Dermis blood vessel endothelial cell (primary cell): ENCODE results near the gene DUS3L. TPM values are rescaled to one million over a fixed set of nuclear protein-coding genes. Genes with fewer than 3 reads are reported as not detected.
A peak's percentile ranks its signal among the peaks of the same experiment; 100 is the strongest.
"Not testable (repeated sequence)": the region's sequence is repeated elsewhere in the genome, so short reads cannot be mapped to it uniquely, and the experiment has no call there.

Source experiments
- DNase-seq: peaks from one replicate; pipeline ENCODE4 v3.0.0; 2010
- total RNA-seq: library from RNA; depleted of rRNA; stranded (reverse); fragments of >200 nt; gene quantifications from 2 replicates; pipeline ENCODE4 v1.2.3, GENCODE V29; 2014

The DUS3L gene
- total RNA-seq, 1 donor from 2014 or later, result 21.8 TPM

DNA sequence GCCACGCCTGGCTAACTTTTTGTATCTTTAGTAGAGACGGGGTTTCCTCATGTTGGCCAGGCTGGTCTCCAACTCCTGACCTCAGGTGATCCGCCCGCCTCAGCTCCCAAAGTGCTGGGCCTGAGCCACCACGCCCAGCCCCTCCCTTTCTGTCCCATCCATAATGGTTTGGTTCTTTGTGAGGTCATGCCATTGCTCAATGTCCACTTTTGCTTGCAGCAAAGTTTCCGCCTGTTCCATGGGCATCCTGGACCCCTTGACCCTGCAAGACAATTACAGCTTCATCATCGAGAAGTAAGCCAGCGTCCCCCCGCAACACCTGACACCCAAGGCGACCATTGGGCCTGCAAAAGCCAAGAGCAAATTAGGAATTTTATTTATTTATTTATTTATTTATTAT is 23.0 kb downstream of the DUS3L start:
- DNase-seq, result no peak

DNA sequence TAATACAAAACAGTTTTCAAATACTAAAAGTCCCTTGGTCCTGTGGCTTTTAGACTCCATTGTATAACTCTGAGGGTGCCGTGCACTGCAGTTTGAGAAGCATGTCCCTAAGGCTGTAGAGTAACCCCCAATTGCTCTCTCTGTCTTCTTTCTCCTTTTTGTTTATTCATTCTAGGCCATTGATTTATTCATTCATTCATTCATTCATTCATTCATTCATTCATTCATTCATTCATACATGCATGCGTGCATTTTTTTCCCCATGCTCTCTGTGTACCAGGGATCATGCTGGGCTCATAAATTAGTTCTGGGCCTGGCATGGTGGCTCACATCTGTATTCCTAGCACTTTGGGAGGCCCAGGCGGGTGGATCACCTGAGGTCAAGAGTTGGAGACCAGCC is 25.7 kb downstream of the DUS3L start:
- no peak for DNase-seq

DNA sequence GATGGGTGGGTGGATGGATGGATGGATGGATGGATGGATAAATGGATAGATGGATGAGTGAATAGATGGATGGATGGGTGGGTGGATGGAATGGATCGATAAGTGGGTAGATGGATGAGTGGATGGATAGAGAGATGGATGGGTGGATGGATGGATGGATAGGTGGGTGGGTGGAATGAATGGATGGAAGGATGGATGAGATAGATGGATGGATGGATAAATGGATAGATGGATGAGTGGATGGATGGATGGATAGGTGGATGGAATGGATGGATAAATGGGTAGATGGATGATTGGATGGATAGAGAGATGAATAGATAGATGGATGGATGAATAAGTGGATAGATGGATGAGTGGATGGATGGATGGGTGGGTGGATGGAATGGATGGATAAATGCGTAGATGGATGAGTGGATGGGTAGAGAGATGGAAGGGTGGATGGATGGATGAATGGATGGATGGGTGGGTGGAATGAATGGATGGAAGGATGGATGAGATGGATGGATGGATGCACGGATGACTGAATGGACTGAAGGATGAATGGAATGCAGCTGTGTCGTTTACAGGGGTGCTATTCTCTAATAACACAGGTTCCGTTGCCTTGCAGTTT is 28.2 kb downstream of the DUS3L start:
- DNase-seq, result no peak

DNA sequence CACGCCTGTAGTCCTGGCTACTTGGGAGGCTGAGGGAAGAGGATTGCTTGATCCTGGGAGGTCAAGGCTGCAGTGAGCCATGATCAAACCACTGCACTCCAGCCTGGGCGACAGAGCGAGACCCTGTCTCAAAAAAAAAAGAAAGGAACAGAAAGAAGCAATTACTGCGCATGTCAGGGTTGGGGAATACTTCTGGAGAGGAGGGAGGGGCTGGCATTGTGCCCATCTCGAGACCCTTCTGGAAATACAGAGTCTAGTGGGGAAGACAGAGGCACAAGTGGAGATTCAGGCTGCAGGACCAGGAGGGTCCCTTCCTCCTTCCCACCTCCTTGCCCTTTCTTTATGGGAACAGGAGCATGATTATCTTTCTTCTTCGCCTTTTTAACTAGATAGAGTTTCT is 37.2 kb downstream of the DUS3L start:
- DNase-seq, result no peak

DNA sequence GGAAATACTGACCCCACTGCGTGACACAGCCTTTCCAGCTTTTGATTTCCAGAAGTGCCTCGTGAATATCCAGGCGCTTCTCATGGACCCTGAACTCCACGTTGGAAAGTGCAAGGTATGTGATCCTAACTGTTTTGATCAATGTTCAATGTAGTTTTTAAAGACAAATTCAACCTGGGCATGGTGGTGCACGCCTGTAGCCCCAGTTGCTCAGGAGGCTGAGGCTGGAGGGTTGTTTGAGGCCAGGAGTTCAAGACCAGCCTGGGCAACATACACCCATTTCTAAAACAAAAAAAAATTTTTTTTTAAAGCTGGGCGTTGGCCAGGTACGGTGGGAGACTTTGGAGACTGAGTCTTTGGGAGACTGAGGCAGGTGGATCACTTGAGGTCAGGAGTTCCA is 39.3 kb downstream of the DUS3L start:
- no peak for DNase-seq

DNA sequence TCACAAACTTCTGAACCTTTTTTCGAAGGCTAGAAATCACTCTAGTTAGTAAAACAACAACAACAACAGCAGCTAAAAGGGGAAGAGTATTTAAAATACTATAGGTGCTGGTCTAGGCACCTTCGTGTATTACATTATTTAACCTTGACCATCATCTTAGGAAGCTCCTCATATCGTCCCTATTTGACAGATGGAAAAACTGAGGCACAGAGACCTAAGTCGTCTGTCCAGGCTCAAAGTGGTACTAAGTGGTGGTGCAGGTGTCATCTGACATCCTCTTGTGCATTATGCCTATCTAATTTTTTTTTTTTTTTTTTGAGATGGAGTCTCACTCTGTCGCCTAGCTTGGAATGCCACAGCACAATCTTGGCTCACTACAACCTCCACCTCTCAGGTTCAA is 41.5 kb downstream of the DUS3L start:
- no peak for DNase-seq

DNA sequence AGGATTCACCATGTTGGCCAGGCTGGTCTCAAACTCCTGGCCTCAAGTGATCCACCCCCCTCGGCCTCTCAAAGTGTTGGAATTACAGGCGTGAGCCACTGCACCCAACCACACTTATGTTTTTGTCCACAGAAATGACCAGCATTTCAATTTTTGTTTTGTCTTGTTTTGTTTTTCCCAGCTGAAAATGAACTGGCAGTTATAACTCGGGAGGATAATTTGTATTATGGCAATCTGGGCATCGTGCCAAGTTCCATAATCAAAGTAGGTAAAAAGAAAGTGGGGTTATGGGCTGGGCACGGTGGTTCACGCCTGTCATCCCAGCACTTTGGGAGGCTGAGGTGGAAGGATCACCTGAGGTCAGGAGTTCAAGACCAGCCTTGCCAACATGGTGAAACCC is 42.0 kb downstream of the DUS3L start:
- peak; percentile 34 for DNase-seq

DNA sequence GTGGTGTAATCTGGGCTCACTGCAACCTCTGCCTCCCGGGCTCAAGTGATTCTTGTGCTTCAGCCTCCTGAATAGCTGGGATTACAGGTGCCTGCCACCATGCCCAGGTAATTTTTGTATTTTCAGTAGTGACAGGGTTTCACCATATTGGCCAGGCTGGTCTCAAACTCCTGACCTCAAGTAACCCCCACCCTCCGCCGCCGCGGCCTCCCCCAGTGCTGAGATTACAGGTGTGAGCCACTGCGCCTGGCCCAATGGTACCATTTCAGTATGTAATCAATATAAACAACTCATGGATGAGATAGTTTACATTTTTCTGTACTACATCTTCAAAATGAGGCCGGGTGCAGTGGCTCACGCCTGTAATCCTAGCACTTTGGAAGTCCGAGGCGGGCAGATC is 46.0 kb downstream of the DUS3L start:
- DNase-seq, result not testable (repeated sequence)

DNA sequence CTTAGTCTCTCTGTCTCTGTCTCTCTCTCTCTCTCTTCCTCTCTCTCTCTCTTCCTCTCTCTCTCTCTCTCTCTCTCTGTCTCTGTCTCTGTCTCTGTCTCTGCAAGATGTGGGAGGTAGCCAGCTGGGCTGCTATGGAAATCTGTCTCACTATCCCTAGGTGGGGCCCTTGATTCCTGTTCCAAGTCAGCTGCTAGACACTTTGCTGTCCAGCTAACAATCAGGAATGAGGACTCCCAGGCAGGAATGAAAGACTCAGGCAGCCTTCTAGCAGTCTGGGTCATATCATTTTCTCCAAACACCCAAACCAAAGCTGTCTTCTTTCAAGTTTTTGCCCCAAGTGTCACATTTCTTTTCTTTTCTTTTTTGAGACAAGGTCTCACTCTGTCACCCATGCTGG is 47.3 kb downstream of the DUS3L start:
- DNase-seq, result no peak

DNA sequence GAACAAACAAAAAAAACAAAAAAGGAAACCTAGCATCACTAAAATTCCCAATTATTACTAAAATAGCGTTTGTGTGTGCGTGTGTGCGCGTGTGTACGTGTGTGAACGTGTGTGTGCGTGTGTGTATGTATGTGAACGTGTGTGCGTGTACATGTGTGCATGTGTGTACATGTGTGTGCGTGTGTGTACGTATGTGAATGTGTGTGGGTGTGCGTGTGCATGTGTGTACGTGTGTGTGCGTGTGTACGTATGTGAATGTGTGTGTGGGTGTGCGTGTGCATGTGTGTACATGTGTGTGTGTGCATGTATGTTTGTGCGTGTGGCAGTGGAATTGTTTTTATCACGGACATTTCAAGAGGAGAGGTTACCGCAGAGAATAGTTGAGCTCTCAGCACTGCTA is 48.9 kb downstream of the DUS3L start:
- no peak for DNase-seq

DNA sequence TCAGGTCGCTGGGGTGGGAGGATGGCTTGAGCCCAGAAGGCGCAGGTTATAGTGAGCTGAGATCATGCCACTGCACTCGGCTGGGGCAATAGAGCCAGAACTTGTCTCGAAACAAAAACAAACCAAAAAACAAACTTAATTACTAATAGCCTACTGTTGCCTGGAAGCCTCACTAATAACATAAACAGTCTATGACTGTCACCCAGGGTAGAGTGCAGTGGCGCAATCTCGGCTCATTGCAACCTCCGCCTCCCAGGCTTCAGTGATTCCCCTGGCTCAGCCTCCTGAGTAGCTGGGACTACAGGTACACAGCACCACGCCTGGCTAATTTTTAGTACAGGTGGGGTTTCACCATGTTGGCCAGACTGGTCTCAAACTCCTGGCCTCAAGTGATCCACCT is 52.5 kb downstream of the DUS3L start:
- no peak for DNase-seq

Other genes with a start within 250 kb of the DUS3L start
- under 0.01 TPM in 1 of 2 replicates, not detected in the other for gene TINCR, start 223.2 kb downstream of the DUS3L start, total RNA-seq
- 33.4 and 47.5 TPM in 2 replicates for gene SAFB2, start 168.4 kb downstream of the DUS3L start, total RNA-seq
- 56.0 and 60.1 TPM in 2 replicates for gene SAFB, start 168.1 kb downstream of the DUS3L start, total RNA-seq
- 13.4 and 22.3 TPM in 2 replicates for gene MICOS13, start 110.6 kb downstream of the DUS3L start, total RNA-seq
- 7.4 and 9.7 TPM in 2 replicates for gene HSD11B1L, start 110.1 kb downstream of the DUS3L start, total RNA-seq
- gene RPL36, start 100.9 kb downstream of the DUS3L start, total RNA-seq, result 379 and 554 TPM in 2 replicates
- gene LONP1, start 71.0 kb downstream of the DUS3L start, total RNA-seq, result 73.7 and 89.9 TPM in 2 replicates
- gene CATSPERD, start 70.5 kb downstream of the DUS3L start, total RNA-seq, result not detected in 2 replicates
- 0.51 TPM in 2 replicates for gene PRR22, start 6.4 kb downstream of the DUS3L start, total RNA-seq
- 0.42 and 0.85 TPM in 2 replicates for gene NRTN, start 13.9 kb upstream of the DUS3L start, total RNA-seq
- gene FUT6, start 48.5 kb upstream of the DUS3L start, total RNA-seq, result not detected in 2 replicates
- gene FUT3, start 60.3 kb upstream of the DUS3L start, total RNA-seq, result not detected in 2 replicates
- not detected in 2 replicates for gene FUT5, start 79.4 kb upstream of the DUS3L start, total RNA-seq
- 283 and 366 TPM in 2 replicates for gene NDUFA11, start 112.6 kb upstream of the DUS3L start, total RNA-seq
- 6.0 and 8.5 TPM in 2 replicates for gene VMAC, start 113.7 kb upstream of the DUS3L start, total RNA-seq
- 2.6 and 3.7 TPM in 2 replicates for gene CAPS, start 123.1 kb upstream of the DUS3L start, total RNA-seq
- 39.0 and 51.2 TPM in 2 replicates for gene RANBP3, start 187.0 kb upstream of the DUS3L start, total RNA-seq